ENCODE results near the gene CTNNA3. TPM values are rescaled to one million over a fixed set of nuclear protein-coding genes. Genes with fewer than 3 reads are reported as not detected.

CTNNA3 gene
- total and polyA plus RNA-seq, 10 donors = 0.03 to 2.4 (median 0.76) TPM; not detected in 1

DNA sequence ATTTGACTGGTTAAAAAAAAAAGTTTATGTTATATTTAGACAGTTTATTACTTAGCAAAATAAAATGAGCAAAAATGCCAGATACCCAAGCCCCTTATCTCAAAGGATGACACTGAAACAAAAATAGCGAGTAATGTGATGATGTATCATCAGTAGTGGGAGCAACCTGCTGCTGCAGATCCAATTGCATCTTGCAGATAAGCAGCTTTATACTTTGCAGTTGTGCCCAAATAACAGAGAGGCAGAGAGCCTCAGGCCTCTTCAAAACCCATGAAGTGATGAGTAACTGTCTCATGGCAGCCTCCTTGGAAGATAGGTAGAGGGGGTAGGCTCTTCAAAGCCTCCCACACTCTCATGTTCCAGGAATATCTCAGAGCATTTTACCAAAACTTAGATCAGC is 1238.4 kb downstream of the CTNNA3 start:
- no peak for DNase-seq
- H3K27me3 ChIP-seq (replicated peaks in 1 of 7) = no peaks in the 10 kb centered on the region
- H3K4me1 ChIP-seq = no peaks in the 10 kb centered on the region
- TF ChIP-seq POLR2AphosphoS5 (IDR thresholded peaks at IDR 0.05) (no peak), POLR2A (IDR thresholded peaks at IDR 0.05) (no peak)
- TF ChIP-seq, protein P1, sequence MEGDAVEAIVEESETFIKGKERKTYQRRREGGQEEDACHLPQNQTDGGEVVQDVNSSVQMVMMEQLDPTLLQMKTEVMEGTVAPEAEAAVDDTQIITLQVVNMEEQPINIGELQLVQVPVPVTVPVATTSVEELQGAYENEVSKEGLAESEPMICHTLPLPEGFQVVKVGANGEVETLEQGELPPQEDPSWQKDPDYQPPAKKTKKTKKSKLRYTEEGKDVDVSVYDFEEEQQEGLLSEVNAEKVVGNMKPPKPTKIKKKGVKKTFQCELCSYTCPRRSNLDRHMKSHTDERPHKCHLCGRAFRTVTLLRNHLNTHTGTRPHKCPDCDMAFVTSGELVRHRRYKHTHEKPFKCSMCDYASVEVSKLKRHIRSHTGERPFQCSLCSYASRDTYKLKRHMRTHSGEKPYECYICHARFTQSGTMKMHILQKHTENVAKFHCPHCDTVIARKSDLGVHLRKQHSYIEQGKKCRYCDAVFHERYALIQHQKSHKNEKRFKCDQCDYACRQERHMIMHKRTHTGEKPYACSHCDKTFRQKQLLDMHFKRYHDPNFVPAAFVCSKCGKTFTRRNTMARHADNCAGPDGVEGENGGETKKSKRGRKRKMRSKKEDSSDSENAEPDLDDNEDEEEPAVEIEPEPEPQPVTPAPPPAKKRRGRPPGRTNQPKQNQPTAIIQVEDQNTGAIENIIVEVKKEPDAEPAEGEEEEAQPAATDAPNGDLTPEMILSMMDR (IDR thresholded peaks at IDR 0.05 in 8 of 11, conservative IDR thresholded peaks at IDR 0.05 in 3 of 11) = no peak
- H3K9me3 ChIP-seq = peaks cover 0 to 29% (median 0%) of the 10 kb centered on the region in 8 donors
- intact Hi-C loops (cut with DNase I; ENCODE audit: low total_unique reads) = no loop called here
- H3K4me3 ChIP-seq = no peak overlapping the region
- 82 to 97% (median 84%) methylated on average over 1 of the region's 1 CpG for WGBS, 5 donors
- no peak overlapping the region for H3K27ac ChIP-seq
- no peaks in the 10 kb centered on the region for H3K36me3 ChIP-seq

DNA sequence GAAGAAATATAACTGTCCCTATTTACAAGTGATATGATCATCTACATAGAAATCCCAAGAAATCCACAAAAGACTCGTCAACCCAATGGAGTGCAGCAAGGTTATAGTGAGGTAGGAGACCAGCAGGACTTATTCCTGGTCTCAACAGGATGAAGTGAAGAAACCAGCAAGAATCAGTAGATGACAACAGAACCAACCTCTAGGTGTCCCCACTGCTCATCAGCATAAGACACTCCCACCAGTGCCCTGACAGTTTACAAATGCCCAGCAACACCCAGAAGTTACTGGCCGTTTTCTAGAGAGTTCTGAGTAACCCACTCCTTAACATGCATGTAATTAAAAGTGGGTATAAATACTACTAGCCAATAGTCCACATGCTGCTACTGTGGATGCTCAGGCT is 1240.7 kb downstream of the CTNNA3 start:
- 48 to 77% (median 57%) methylated on average over 2 of the region's 2 CpGs for WGBS, 5 donors
- Histone ChIP-seq H3K27ac (no peak overlapping the region), H3K27me3 (replicated peaks in 1 of 7) (no peaks in the 10 kb centered on the region), H3K36me3 (no peaks in the 10 kb centered on the region), H3K9me3 (peaks cover 0 to 35% (median 0%) of the 10 kb centered on the region in 8 donors), H3K4me1 (no peaks in the 10 kb centered on the region), H3K4me3 (no peak overlapping the region)
- TF ChIP-seq POLR2AphosphoS5 (IDR thresholded peaks at IDR 0.05) (no peak), POLR2A (IDR thresholded peaks at IDR 0.05) (no peak)
- TF ChIP-seq, protein P1 (IDR thresholded peaks at IDR 0.05 in 8 of 11, conservative IDR thresholded peaks at IDR 0.05 in 3 of 11) = no peak
- intact Hi-C loops (cut with DNase I; ENCODE audit: low total_unique reads) = no loop called here
- DNase-seq = no peak

DNA sequence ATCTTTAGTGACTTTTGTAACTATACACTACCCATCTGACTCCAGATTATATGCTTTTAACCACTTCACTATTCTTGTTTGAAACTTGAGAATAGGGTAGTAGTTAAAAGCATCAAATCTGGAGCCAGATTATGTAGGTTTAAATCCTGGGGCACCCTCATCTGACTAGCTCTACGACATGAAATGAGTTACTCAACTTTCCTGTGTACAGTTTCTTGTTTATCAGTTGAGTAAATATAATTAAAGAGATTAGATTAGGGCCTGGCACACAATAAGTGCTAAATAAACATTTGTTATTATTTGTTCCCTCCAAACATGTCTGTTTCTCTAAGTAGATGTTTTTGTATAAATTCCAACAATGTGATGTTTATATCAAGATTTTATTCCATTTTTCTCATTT is 1255.4 kb downstream of the CTNNA3 start:
- Histone ChIP-seq H3K9me3 (peaks cover 0 to 41% (median 8%) of the 10 kb centered on the region in 8 donors), H3K27ac (no peak overlapping the region), H3K4me3 (no peak overlapping the region), H3K4me1 (no peaks in the 10 kb centered on the region), H3K27me3 (replicated peaks in 1 of 7) (no peaks in the 10 kb centered on the region), H3K36me3 (no peaks in the 10 kb centered on the region)
- TF ChIP-seq POLR2AphosphoS5 (IDR thresholded peaks at IDR 0.05) (no peak), POLR2A (IDR thresholded peaks at IDR 0.05) (no peak)
- TF ChIP-seq, protein P1 (IDR thresholded peaks at IDR 0.05 in 8 of 11, conservative IDR thresholded peaks at IDR 0.05 in 3 of 11) = no peak
- intact Hi-C loops (cut with DNase I; ENCODE audit: low total_unique reads) = no loop called here
- WGBS, 5 donors = 53 to 67% (median 59%) methylated on average over 1 of the region's 1 CpG
- DNase-seq = no peak

DNA sequence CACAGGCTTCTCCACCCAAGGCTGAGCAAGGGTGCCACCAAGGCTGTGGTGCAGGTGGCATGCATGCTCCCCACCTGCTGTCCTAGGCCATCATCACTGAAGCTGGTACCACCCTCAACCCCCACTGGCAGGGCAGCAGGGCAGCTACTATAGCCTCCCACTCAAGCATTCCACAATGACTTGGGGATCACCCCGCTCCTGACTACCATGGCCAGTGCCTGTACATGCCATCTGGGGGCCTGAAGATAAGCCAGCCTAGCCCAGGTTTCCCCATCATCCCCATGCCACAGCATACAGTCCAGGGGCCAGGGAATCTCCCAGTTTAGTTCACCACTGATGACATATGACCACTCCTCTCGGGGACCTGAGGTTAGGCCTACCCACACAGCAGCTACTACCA is 1281.1 kb downstream of the CTNNA3 start:
- no peaks in the 10 kb centered on the region for H3K4me1 ChIP-seq
- TF ChIP-seq POLR2A (IDR thresholded peaks at IDR 0.05) (no peak), POLR2AphosphoS5 (IDR thresholded peaks at IDR 0.05) (no peak)
- TF ChIP-seq, protein P1 (IDR thresholded peaks at IDR 0.05 in 8 of 11, conservative IDR thresholded peaks at IDR 0.05 in 3 of 11) = no peak
- no peaks in the 10 kb centered on the region for H3K27me3 ChIP-seq (replicated peaks in 1 of 7)
- DNase-seq = peak; percentile 54
- no peak overlapping the region for H3K4me3 ChIP-seq
- H3K9me3 ChIP-seq = peaks cover 0 to 40% (median 13%) of the 10 kb centered on the region in 8 donors
- no peaks in the 10 kb centered on the region for H3K36me3 ChIP-seq
- no peak overlapping the region for H3K27ac ChIP-seq
- intact Hi-C loops (cut with DNase I; ENCODE audit: low total_unique reads) = no loop called here
- WGBS, 5 donors = 52 to 79% (median 76%) methylated on average over 2 of the region's 2 CpGs

All from spleen (tissue), 11 donors.